Neural cell (in vitro differentiated cells): ENCODE results near the gene CMTM3. TPM values are rescaled to one million over a fixed set of nuclear protein-coding genes. Genes with fewer than 3 reads are reported as not detected.

Source experiments
- H2AFZ ChIP-seq: fragments of 200-600, 300-800 bp; sonication (generic), shearing (Covaris generic); 2 replicates; pipeline ENCODE4 v1.6.0; 2014; ENCODE audit warnings: low read depth, mild to moderate bottlenecking, antibody characterized with exemption, low read length, moderate library complexity
- H3F3A ChIP-seq: fragments of 200-600 bp; shearing (Covaris generic); 2 replicates; pipeline ENCODE4 v1.6.1; 2016; ENCODE audit warnings: mild to moderate bottlenecking, moderate library complexity, mixed read lengths, antibody characterized with exemption, low read length; ENCODE audit not compliant: insufficient read depth, poor library complexity, severe bottlenecking
- H3K27ac ChIP-seq: fragments of 200-600, 300-800 bp; sonication (generic), shearing (Covaris generic); 2 replicates; pipeline ENCODE4 v1.5.1; 2014; ENCODE audit warnings: mild to moderate bottlenecking, low read length, moderate library complexity
- H3K27me3 ChIP-seq: fragments of 300-800, 200-600 bp; sonication (generic), shearing (Covaris generic); 2 replicates; pipeline ENCODE4 v1.6.0; 2014; ENCODE audit warnings: mild to moderate bottlenecking, low read depth, low read length, moderate library complexity; ENCODE audit not compliant: insufficient read depth
- H3K36me3 ChIP-seq: fragments of 300-800, 200-600 bp; sonication (generic), shearing (Covaris generic); 2 replicates; pipeline ENCODE4 v1.5.1; 2014; ENCODE audit warnings: mild to moderate bottlenecking, antibody characterized with exemption, low read length, moderate library complexity; ENCODE audit not compliant: insufficient read depth
- H3K4me2 ChIP-seq: fragments of 300-800, 200-600 bp; sonication (generic), shearing (Covaris generic); 2 replicates; pipeline ENCODE4 v1.6.0; 2014; ENCODE audit warnings: mild to moderate bottlenecking, low read length
- H3K4me3 ChIP-seq: fragments of 300-800, 200-600 bp; sonication (generic), shearing (Covaris generic); 2 replicates; pipeline ENCODE4 v1.5.1; 2014; ENCODE audit warnings: mild to moderate bottlenecking, low read length, moderate library complexity
- H3K79me2 ChIP-seq: fragments of 200-600 bp; shearing (Covaris generic); replicated peaks from 2 replicates; pipeline ENCODE4 v1.6.0; 2014; ENCODE audit warnings: mild to moderate bottlenecking, low read length, moderate library complexity; ENCODE audit not compliant: insufficient read depth
- H3K9ac ChIP-seq: fragments of 300-800, 200-600 bp; sonication (generic), shearing (Covaris generic); 2 replicates; pipeline ENCODE4 v1.6.1; 2016; ENCODE audit warnings: mild to moderate bottlenecking, low read length, mixed read lengths
- H3K9me2 ChIP-seq: fragments of 200-600 bp; shearing (Covaris generic); 2 replicates; pipeline ENCODE4 v1.6.1; 2016; ENCODE audit warnings: mild to moderate bottlenecking, low read length, mixed read lengths; ENCODE audit not compliant: insufficient read depth
- H3K9me3 ChIP-seq: fragments of 200-600, 300-800 bp; sonication (generic), shearing (Covaris generic); 2 replicates; pipeline ENCODE4 v1.6.1; 2016; ENCODE audit warnings: mild to moderate bottlenecking, mixed run types, low read length, moderate library complexity, mixed read lengths
- H4K20me1 ChIP-seq: fragments of 200-600 bp; shearing (Covaris generic); 2 replicates; pipeline ENCODE4 v1.6.1; 2016; ENCODE audit warnings: mild to moderate bottlenecking, mixed run types; ENCODE audit not compliant: insufficient read depth
- CTCF ChIP-seq: fragments of 450-650 bp; IDR thresholded peaks from 2 replicates; pipeline ENCODE4 v1.5.1; 2014; ENCODE audit warnings: antibody characterized with exemption, mild to moderate bottlenecking, moderate library complexity; ENCODE audit not compliant: poor library complexity, severe bottlenecking
- EP300 ChIP-seq: fragments of 450-650 bp; conservative IDR thresholded peaks from 2 replicates; pipeline ENCODE4 v1.6.1; 2014; ENCODE audit warnings: antibody characterized with exemption, mild to moderate bottlenecking, moderate library complexity; ENCODE audit not compliant: poor library complexity, severe bottlenecking
- EZH2 ChIP-seq: fragments of 200-600, 300-800 bp; shearing (Covaris generic), sonication (generic); IDR thresholded peaks from 2 replicates; pipeline ENCODE4 v1.6.1; 2014; ENCODE audit warnings: antibody characterized with exemption, low read length, borderline replicate concordance, mild to moderate bottlenecking; ENCODE audit not compliant: insufficient read depth, poor library complexity, severe bottlenecking
- MXI1 ChIP-seq: fragments of 450-650 bp; conservative IDR thresholded peaks from 2 replicates; pipeline ENCODE4 v1.6.1; 2014; ENCODE audit warnings: antibody characterized with exemption, mild to moderate bottlenecking; ENCODE audit not compliant: poor library complexity, severe bottlenecking
- POLR2AphosphoS5 ChIP-seq: IDR thresholded peaks from 2 replicates; pipeline ENCODE4 v1.6.1; 2012
- RAD21 ChIP-seq: fragments of 450-650 bp; conservative IDR thresholded peaks from 2 replicates; pipeline ENCODE4 v1.6.1; 2014; ENCODE audit warnings: antibody characterized with exemption, mild to moderate bottlenecking, moderate library complexity
- REST ChIP-seq: IDR thresholded peaks from 2 replicates; pipeline ENCODE4 v1.6.1; 2012; ENCODE audit warnings: borderline replicate concordance
- SMC3 ChIP-seq: fragments of 450-650 bp; conservative IDR thresholded peaks from 2 replicates; pipeline ENCODE4 v1.6.1; 2014; ENCODE audit warnings: antibody characterized with exemption, mild to moderate bottlenecking, moderate library complexity; ENCODE audit not compliant: poor library complexity
- TAF1 ChIP-seq: IDR thresholded peaks from 2 replicates; pipeline ENCODE4 v1.6.1; 2012; ENCODE audit warnings: low read depth
- polyA plus RNA-seq: library from polyadenylated mRNA; depleted of rRNA; stranded (reverse); fragments of >200 nt; gene quantifications from 2 replicates; pipeline ENCODE4 v1.2.3, GENCODE V29; 2014

Gene CMTM3
- polyA plus RNA-seq, 1 donor from 2014 or later, result 7.7 TPM

DNA sequence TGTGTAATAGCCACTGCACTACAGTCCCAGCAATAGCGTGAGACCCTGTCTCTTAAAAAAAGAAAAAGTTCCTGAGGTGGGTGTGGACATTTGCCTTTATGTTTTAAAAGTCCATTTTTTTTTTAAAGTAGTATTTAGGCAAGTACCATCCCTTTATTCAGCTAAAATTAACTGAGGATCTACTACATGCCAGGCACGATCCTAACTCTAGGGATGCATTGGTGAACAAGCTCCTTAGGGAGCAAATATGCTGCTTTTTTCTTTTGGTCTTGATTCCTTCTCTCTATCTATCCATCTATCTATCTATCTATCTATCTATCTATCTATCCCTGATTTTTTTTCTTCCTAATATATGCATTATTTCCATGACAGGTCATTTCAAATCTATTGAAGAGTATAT is 44.7 kb downstream of the CMTM3 start:
- no peaks in the 10 kb centered on the region for H4K20me1 ChIP-seq
- H3K9ac ChIP-seq, result no peak overlapping the region
- TF ChIP-seq EZH2 (no peak), POLR2AphosphoS5 (no peak), REST (no peak), RAD21 (no peak), MXI1 (no peak), TAF1 (no peak), EP300 (no peak), SMC3 (no peak), CTCF (no peak)
- no peaks in the 10 kb centered on the region for H3K36me3 ChIP-seq
- H3K9me2 ChIP-seq, result no peaks in the 10 kb centered on the region
- no peaks in the 10 kb centered on the region for H3K9me3 ChIP-seq
- no peak overlapping the region for H3K4me3 ChIP-seq
- no peak overlapping the region for H2AFZ ChIP-seq
- H3K79me2 ChIP-seq, result no peaks in the 10 kb centered on the region
- no peak overlapping the region for H3K4me2 ChIP-seq
- H3K27me3 ChIP-seq, result no peaks in the 10 kb centered on the region
- no peak overlapping the region for H3K27ac ChIP-seq
- peaks cover 7% of the 10 kb centered on the region for H3F3A ChIP-seq

GRCh38 chr16:66649636-66650205 is 45.2 kb downstream of the CMTM3 start:
- peaks cover 7% of the 10 kb centered on the region for H3F3A ChIP-seq
- H3K27me3 ChIP-seq, result no peaks in the 10 kb centered on the region
- H2AFZ ChIP-seq, result no peak overlapping the region
- TF ChIP-seq RAD21, result no peak
- H3K4me2 ChIP-seq, result no peak overlapping the region
- no peaks in the 10 kb centered on the region for H4K20me1 ChIP-seq
- H3K9me3 ChIP-seq, result no peaks in the 10 kb centered on the region
- no peak overlapping the region for H3K9ac ChIP-seq
- no peak overlapping the region for H3K4me3 ChIP-seq
- H3K79me2 ChIP-seq, result no peaks in the 10 kb centered on the region
- H3K9me2 ChIP-seq, result no peaks in the 10 kb centered on the region
- H3K27ac ChIP-seq, result peak overlapping the region; percentile 80
- no peaks in the 10 kb centered on the region for H3K36me3 ChIP-seq
